ENCODE data around the gene TCFL5.

The TCFL5 gene

GRCh38 chr20:62791301-62792181, 70.1 kb downstream of the TCFL5 start:
- peaks cover 24% of the 10 kb centered on the region for H3K4me1 ChIP-seq (ENCODE audit: low read depth, poor library complexity, severe bottlenecking)
- no peaks in the 10 kb centered on the region for H3K79me2 ChIP-seq (ENCODE audit: insufficient read depth, low read depth)
- H3K9ac ChIP-seq: no peak overlapping the region
- H2AFZ ChIP-seq (ENCODE audit: low read depth): no peak overlapping the region
- H3K4me2 ChIP-seq: no peak overlapping the region
- H3K4me3 ChIP-seq (IDR thresholded peaks at IDR 0.05; ENCODE audit: insufficient read depth, low read depth, low read length): no peak overlapping the region
- no peak overlapping the region for H3K27ac ChIP-seq
- no peaks in the 10 kb centered on the region for H3K36me3 ChIP-seq (ENCODE audit: insufficient read depth)
- peaks cover 51% of the 10 kb centered on the region for H3K27me3 ChIP-seq (ENCODE audit: insufficient read depth, low read depth)
- TF ChIP-seq CTCF (conservative IDR thresholded peaks at IDR 0.05; ENCODE audit: low read depth, low read length): peak; percentile 98
- H4K20me1 ChIP-seq (ENCODE audit: insufficient read depth): no peaks in the 10 kb centered on the region
